Chondrocyte (in vitro differentiated cells): Measurements from ENCODE around the gene DENND1A. TPM values are rescaled to one million over a fixed set of nuclear protein-coding genes. Genes with fewer than 3 reads are reported as not detected.

Experiments
- DNase-seq: peaks from one replicate; pipeline ENCODE4 v3.0.0; 2021; ENCODE audit warnings: mixed read lengths, low spot score
- H3K27ac Mint-ChIP-seq: one replicate; pipeline ENCODE4 v1.8.0; 2021; ENCODE audit warnings: mild to moderate bottlenecking, moderate library complexity, mixed read lengths; ENCODE audit not compliant: unreplicated experiment
- H3K27me3 Mint-ChIP-seq: 2 replicates; pipeline ENCODE4 v1.8.0; 2021; ENCODE audit warnings: low read depth, mixed read lengths
- H3K36me3 Mint-ChIP-seq: 2 replicates; pipeline ENCODE4 v1.8.0; 2021; ENCODE audit warnings: low read depth, mixed read lengths
- H3K4me1 Mint-ChIP-seq: 2 replicates; pipeline ENCODE4 v1.8.0; 2021; ENCODE audit warnings: low read depth, mild to moderate bottlenecking, mixed read lengths
- H3K4me3 Mint-ChIP-seq: one replicate; pipeline ENCODE4 v1.8.0; 2021; ENCODE audit warnings: mild to moderate bottlenecking, moderate library complexity, mixed read lengths; ENCODE audit not compliant: unreplicated experiment
- H3K9me3 Mint-ChIP-seq: 2 replicates; pipeline ENCODE4 v1.8.0; 2021; ENCODE audit warnings: low read depth, mixed read lengths
- total RNA-seq: library from RNA; stranded (reverse); gene quantifications from 3 replicates; pipeline ENCODE4 v1.2.1, GENCODE V29; 2021
- TF ChIP-seq, protein P1 (sequence below): fragments of 200-600 bp; sonication (generic); IDR thresholded peaks from 2 replicates; pipeline ENCODE4 v1.5.0; 2021; ENCODE audit warnings: antibody characterized with exemption, mild to moderate bottlenecking, moderate library complexity

The DENND1A gene
- total RNA-seq, 1 donor from 2014 or later, result 15.3 TPM

DNA sequence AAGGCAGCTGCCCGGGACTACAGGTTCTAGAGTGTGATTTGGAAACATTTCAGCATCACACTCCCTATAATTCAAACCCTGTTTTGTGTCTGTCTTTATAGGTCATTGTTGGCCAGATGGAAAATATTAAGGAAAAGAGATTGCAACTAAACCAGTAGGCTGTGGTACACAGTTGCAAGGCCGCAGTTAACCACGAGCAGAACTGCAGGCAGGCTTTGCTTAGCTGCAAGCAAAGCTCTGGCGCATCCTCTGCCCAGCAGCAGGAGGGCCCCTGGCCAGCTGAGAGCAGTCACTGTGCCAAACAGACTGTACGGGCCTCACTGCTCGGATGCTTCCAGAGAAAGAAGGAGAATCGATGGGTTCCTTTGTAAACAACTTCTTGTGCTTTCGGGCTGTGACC lies 204.5 kb downstream of the DENND1A start:
- peaks cover 12% of the 10 kb centered on the region for H3K36me3 Mint-ChIP-seq
- TF ChIP-seq, protein P1, sequence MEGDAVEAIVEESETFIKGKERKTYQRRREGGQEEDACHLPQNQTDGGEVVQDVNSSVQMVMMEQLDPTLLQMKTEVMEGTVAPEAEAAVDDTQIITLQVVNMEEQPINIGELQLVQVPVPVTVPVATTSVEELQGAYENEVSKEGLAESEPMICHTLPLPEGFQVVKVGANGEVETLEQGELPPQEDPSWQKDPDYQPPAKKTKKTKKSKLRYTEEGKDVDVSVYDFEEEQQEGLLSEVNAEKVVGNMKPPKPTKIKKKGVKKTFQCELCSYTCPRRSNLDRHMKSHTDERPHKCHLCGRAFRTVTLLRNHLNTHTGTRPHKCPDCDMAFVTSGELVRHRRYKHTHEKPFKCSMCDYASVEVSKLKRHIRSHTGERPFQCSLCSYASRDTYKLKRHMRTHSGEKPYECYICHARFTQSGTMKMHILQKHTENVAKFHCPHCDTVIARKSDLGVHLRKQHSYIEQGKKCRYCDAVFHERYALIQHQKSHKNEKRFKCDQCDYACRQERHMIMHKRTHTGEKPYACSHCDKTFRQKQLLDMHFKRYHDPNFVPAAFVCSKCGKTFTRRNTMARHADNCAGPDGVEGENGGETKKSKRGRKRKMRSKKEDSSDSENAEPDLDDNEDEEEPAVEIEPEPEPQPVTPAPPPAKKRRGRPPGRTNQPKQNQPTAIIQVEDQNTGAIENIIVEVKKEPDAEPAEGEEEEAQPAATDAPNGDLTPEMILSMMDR, result no peak
- H3K9me3 Mint-ChIP-seq, result peaks cover 18% of the 10 kb centered on the region
- no peaks in the 10 kb centered on the region for H3K27me3 Mint-ChIP-seq
- DNase-seq, result no peak
- H3K4me1 Mint-ChIP-seq, result no peaks in the 10 kb centered on the region
- H3K4me3 Mint-ChIP-seq, result no peak overlapping the region
- H3K27ac Mint-ChIP-seq, result no peak overlapping the region

DNA sequence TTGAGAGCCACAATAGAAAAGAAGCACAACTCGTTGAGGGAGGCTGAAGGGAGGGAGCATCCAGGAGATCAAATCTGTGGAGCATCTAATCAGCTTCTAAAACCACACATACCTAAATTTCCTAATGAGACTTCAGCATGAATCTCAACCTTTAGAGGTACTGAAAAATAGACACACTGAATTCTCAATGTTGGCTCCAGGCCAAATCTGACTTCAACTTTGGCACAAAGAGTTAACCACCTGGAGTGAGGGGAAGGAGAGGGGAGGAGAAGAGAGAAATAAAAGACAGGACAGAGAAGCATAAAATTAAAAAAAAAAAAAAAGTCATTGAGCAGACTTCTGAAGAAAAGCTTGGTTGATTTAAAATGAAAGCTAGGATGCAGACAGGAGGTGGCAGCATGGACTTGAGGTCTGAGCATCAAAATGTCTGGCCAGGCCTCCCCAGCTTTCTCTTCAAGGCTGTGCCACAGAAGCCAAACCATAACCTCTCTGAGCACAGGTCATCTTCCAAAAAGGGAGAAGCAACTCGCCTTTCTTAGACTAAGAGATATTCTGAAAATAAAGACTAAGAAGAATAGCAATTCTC lies 205.6 kb downstream of the DENND1A start:
- Mint-ChIP-seq H3K27me3 (no peaks in the 10 kb centered on the region), H3K4me1 (no peaks in the 10 kb centered on the region), H3K36me3 (peaks cover 10% of the 10 kb centered on the region), H3K27ac (no peak overlapping the region), H3K9me3 (peaks cover 8% of the 10 kb centered on the region), H3K4me3 (no peak overlapping the region)
- TF ChIP-seq, protein P1, result peak; percentile 77
- DNase-seq, result no peak

DNA sequence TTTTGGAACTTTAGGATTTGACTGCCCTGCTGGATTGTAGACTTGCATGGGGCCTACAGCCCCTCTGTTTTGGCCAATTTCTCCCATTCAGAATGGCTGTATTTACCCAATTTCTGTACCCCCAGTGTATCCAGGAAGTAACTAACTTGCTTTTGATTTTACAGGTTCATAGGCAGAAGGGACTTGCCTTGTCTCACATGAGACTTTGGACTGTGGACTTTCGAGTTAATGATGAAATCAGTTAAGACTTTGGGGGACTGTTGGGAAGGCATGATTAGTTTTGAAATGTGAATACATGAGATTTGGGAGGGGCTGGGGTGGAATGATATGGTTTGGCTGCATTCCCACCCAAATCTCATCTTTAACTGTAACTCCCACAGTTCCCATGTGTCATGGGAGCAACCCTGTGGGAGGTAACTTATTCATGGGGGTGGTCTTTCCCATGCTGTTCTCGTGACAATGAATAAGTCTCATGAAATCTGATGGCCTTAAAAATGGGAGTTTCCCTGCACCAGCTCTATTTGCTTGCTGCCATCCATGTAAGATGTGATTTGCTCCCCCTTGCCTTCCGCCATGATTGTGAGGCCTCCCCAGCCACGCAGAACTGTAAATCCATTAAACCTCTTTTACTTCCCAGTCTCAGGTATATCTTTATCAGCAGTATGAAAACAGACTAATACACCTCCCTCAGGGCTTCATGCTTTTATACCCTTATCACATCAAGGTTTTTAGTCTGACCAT lies 206.6 kb downstream of the DENND1A start:
- Mint-ChIP-seq H3K4me1 (no peaks in the 10 kb centered on the region), H3K27ac (no peak overlapping the region), H3K4me3 (no peak overlapping the region), H3K27me3 (no peaks in the 10 kb centered on the region), H3K9me3 (peaks cover 8% of the 10 kb centered on the region), H3K36me3 (peaks cover 11% of the 10 kb centered on the region)
- no peak for DNase-seq
- TF ChIP-seq, protein P1, result no peak

DNA sequence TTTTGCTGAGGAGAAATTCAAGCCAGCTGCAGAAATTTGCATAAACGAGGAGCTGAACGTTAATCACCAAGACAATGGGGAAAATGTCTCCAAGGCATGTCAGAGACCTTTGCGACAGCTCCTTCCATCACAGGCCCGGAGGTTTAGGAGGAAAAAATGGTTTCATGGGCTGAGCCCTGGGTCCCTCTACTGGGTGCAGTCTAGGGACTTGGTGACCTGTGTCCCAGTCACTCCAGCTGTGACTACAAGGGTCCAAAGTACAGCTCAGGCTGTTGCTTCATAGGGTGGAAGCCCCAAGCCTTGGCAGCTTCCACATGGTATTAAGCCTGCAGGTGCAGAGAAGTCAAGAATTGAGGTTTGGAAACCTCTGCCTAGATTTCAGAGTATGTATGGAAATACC lies 207.5 kb downstream of the DENND1A start:
- Mint-ChIP-seq H3K4me3 (no peak overlapping the region), H3K4me1 (no peaks in the 10 kb centered on the region), H3K9me3 (peaks cover 8% of the 10 kb centered on the region), H3K27me3 (no peaks in the 10 kb centered on the region), H3K36me3 (peaks cover 11% of the 10 kb centered on the region), H3K27ac (no peak overlapping the region)
- TF ChIP-seq, protein P1, result no peak
- DNase-seq, result no peak

DNA sequence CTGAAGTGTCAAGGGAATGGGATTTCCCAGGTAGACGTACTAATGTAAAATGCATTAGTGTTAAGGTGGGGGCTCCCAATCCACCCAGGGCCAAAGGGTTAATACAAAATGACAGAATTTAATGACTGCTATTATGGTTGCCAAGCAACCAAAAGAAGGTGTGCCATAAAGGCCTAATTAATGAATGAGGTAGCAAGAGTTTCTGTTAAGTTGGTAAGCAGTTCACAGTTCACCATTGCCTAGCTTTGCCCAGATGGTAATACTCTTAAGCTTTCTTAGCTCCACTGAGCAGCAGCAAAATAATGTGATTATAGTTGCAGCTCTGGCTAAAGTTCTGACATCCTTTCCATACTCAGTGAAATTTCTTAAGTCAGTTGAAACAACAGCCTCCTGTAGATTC lies 211.7 kb downstream of the DENND1A start:
- H3K36me3 Mint-ChIP-seq, result peaks cover 11% of the 10 kb centered on the region

More for the DNA sequence above, 211.7 kb downstream of the DENND1A start:
- no peaks in the 10 kb centered on the region for H3K4me1 Mint-ChIP-seq
- no peak overlapping the region for H3K27ac Mint-ChIP-seq
- no peak overlapping the region for H3K4me3 Mint-ChIP-seq
- H3K9me3 Mint-ChIP-seq, result peaks cover 8% of the 10 kb centered on the region
- no peak for DNase-seq
- H3K27me3 Mint-ChIP-seq, result no peaks in the 10 kb centered on the region
- TF ChIP-seq, protein P1, result no peak
